Measurements from ENCODE around the gene DPEP3. TPM values are rescaled to one million over a fixed set of nuclear protein-coding genes. Genes with fewer than 3 reads are reported as not detected.

The DPEP3 gene
- total RNA-seq, 1 donor from 2014 or later, result not detected

DNA sequence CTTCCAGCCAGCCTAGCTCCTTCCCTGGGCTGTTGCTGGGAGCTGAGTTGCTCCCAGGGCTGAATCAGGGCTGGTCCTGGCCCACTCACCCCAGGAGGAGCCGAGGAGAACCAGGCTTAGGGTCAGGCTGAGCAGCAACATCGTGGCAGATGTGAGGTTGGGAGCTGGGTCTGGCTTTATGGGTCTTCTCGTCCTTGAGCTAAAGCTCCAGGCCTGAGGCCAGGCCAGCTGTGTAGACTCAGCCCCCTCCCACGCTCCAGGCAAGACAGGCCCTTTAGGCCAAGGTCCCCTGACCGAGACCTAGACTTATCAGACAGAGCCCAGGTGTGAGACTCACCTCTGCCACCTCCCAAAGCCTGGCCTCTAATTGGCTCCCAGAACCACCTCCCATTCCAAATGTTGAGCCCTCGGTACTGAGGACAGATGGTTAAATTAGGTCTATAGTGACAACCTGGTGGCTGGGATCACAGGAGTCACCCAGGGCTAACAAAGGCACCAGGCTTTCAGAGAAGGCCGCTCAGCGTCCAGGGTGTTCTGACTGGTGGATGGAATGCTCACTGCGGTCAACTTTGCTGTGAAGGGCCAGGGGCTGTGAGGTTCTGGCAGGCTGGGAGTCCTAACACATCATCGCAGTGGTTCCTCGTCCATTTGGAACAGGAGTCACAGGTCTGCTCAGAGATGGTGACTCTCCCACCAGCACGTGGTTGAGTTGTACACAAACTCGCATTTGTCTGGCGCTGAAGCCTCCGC, 48.4 kb downstream of the DPEP3 start, which contains the start of gene CTRL:
TSS of gene CTRL (minus strand) at position 151 of the 750 bp plus-strand sequence. CDS start at position 141, 10 bp downstream.
- intact Hi-C loops (cut with DNase I), result loop anchor here (10.0 kb wide), 1 partner anchor 207 kb away; no protein-coding TSS in a partner anchor
- H3K36me3 ChIP-seq, result peaks cover 22 to 30% of the 10 kb centered on the region in 2 donors
- H3K27ac ChIP-seq, result no peak within 1 kb of the TSS
- no peak for DNase-seq (ENCODE audit: low spot score in 2 of 2)
- no peaks in the 10 kb centered on the region for H3K9me3 ChIP-seq
- TF ChIP-seq, protein P1, sequence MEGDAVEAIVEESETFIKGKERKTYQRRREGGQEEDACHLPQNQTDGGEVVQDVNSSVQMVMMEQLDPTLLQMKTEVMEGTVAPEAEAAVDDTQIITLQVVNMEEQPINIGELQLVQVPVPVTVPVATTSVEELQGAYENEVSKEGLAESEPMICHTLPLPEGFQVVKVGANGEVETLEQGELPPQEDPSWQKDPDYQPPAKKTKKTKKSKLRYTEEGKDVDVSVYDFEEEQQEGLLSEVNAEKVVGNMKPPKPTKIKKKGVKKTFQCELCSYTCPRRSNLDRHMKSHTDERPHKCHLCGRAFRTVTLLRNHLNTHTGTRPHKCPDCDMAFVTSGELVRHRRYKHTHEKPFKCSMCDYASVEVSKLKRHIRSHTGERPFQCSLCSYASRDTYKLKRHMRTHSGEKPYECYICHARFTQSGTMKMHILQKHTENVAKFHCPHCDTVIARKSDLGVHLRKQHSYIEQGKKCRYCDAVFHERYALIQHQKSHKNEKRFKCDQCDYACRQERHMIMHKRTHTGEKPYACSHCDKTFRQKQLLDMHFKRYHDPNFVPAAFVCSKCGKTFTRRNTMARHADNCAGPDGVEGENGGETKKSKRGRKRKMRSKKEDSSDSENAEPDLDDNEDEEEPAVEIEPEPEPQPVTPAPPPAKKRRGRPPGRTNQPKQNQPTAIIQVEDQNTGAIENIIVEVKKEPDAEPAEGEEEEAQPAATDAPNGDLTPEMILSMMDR (IDR thresholded peaks at IDR 0.05), result no peak
- H3K4me1 ChIP-seq, result peaks cover 3 to 13% of the 10 kb centered on the region in 2 donors
- H3K4me3 ChIP-seq, result no peak within 1 kb of the TSS
- H3K27me3 ChIP-seq, result no peaks in the 10 kb centered on the region

DNA sequence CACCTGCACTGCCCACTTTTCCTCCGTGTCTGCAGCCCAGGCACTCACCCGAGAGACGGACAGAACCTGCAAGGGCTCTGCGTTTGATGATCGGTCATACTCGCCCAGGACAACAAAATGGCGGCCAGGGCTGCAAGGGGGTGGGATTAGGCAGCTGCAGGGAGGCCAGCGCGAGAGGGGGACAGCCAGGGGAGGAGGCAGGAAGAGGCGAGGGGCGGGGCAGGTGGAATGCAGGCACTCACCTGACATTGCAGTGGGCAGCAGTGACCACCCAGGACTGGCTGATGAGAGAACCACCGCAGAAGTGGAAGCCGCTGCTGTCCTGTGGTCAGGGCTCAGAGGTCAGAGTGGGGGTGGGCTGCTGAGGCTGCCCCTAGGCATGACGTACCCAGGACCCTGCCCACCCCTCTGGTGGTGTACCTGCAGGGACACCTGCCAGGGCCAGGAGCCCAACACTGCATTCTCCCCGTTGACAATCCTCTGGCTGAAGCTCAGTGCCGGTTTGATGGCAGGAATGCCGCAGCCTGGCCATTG, 49.6 kb downstream of the DPEP3 start:
- H3K4me3 ChIP-seq, result no peak overlapping the region
- peaks cover 10 to 19% of the 10 kb centered on the region in 2 donors for H3K4me1 ChIP-seq
- intact Hi-C loops (cut with DNase I), result loop anchor here (10.0 kb wide), 1 partner anchor 206 kb away; no protein-coding TSS in a partner anchor
- TF ChIP-seq, protein P1 (IDR thresholded peaks at IDR 0.05), result no peak
- peaks cover 22 to 30% of the 10 kb centered on the region in 2 donors for H3K36me3 ChIP-seq
- no peaks in the 10 kb centered on the region for H3K27me3 ChIP-seq
- H3K9me3 ChIP-seq, result no peaks in the 10 kb centered on the region
- H3K27ac ChIP-seq, result no peak overlapping the region
- DNase-seq (ENCODE audit: low spot score in 2 of 2), result no peak

DNA sequence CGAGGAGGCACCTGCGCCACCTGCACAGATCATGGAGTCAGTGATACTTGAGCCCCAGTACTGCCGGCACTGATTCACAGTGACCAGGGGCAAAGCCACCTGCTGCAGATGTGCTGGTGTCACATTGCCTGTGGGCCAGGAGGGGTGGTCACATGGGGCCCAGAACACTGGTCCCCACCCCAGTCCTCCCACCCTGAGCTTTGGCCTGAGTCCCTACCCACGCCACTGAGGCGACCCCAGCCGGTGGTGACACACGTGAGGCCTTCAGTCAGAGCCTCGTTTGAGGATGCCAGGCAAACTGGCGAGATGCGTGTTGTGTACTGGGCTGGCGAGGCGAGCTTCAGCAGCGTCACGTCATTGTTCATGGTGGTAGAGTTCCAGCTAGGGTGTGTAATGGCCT, 50.1 kb downstream of the DPEP3 start:
- intact Hi-C loops (cut with DNase I), result loop anchor here (10.0 kb wide), 1 partner anchor 205 kb away; no protein-coding TSS in a partner anchor
- no peaks in the 10 kb centered on the region for H3K9me3 ChIP-seq
- no peak overlapping the region for H3K4me3 ChIP-seq
- no peaks in the 10 kb centered on the region for H3K27me3 ChIP-seq
- H3K27ac ChIP-seq, result no peak overlapping the region
- TF ChIP-seq, protein P1 (IDR thresholded peaks at IDR 0.05), result no peak
- peaks cover 22 to 30% of the 10 kb centered on the region in 2 donors for H3K36me3 ChIP-seq
- H3K4me1 ChIP-seq, result peaks cover 13 to 18% of the 10 kb centered on the region in 2 donors
- no peak for DNase-seq (ENCODE audit: low spot score in 2 of 2)

DNA sequence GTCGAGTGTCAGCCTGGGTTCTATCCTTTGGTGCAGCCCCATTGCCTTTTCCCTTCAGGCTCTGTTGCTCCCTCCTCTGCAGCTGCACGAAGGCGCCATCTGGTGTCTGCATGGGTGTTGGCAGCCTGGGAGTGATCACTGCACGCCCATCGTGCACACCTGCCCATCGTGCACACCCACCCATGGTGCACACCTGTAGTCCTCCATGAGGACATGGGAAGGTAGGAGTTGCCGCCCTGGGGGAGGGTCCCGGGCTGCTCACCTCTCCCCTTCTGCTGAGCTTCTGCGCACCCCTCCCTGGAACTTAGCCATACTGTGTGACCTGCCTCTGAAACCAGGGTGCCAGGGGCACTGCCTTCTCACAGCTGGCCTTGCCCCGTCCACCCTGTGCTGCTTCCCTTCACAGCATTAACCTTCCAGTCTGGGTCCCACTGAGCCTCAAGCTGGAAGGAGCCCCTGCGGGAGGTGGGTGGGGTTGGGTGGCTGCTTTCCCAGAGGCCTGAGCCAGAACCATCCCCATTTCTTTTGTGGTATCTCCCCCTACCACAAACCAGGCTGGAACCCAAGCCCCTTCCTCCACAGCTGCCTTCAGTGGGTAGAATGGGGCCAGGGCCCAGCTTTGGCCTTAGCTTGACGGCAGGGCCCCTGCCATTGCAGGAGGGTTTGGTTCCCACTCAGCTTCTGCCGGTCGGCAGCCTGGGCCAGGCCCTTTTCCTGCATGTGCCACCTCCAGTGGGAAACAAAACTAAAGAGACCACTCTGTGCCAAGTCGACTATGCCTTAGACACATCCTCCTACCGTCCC, 51.5 kb downstream of the DPEP3 start:
- TF ChIP-seq, protein P1 (IDR thresholded peaks at IDR 0.05), result peak; percentile 68 to 90 (median 88)
- peaks cover 10% of the 10 kb centered on the region in 2 donors for H3K4me1 ChIP-seq
- H3K36me3 ChIP-seq, result peaks cover 23 to 30% of the 10 kb centered on the region in 2 donors

DNA sequence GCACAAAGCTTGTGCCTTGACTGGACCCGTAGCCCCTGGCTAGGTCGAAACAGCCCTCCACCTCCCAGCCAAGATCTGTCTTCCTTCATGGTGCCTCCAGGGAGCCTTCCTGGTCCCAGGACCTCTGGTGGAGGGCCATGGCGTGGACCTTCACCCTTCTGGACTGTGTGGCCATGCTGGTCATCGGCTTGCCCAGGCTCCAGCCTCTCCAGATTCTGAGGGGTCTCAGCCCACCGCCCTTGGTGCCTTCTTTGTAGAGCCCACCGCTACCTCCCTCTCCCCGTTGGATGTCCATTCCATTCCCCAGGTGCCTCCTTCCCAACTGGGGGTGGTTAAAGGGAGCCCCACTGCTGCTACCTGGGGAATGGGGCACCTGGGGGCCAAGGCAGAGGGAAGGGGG, 52.2 kb downstream of the DPEP3 start:
- Histone ChIP-seq H3K27ac (no peak overlapping the region), H3K4me1 (peaks cover 10% of the 10 kb centered on the region in 2 donors), H3K4me3 (no peak overlapping the region), H3K9me3 (no peaks in the 10 kb centered on the region), H3K36me3 (peaks cover 27 to 30% of the 10 kb centered on the region in 2 donors), H3K27me3 (no peaks in the 10 kb centered on the region)
- intact Hi-C loops (cut with DNase I), result loop anchor here (1.0 kb wide), 2 partner anchors 45 to 112 kb away; no protein-coding TSS in a partner anchor
- DNase-seq (ENCODE audit: low spot score in 2 of 2), result no peak
- TF ChIP-seq, protein P1 (IDR thresholded peaks at IDR 0.05), result no peak

More for the DNA sequence above, 51.5 kb downstream of the DPEP3 start:
- H3K27me3 ChIP-seq, result no peaks in the 10 kb centered on the region
- H3K27ac ChIP-seq, result no peak overlapping the region
- intact Hi-C loops (cut with DNase I), result loop anchor here (1.0 kb wide), 2 partner anchors 45 to 112 kb away; no protein-coding TSS in a partner anchor
- no peak overlapping the region for H3K4me3 ChIP-seq
- H3K9me3 ChIP-seq, result no peaks in the 10 kb centered on the region
- peak in 1 of 2 donors; percentile 82 for DNase-seq (ENCODE audit: low spot score in 2 of 2)
